Inflammatory macrophage treated with lipopolysaccharide for 4 hours (primary cell): ENCODE data around the gene GJA3.

ENCODE experiments used
- DNase-seq: peaks from one replicate; pipeline ENCODE4 v3.0.0-alpha.2; 2020

Gene GJA3

GRCh38 chr13:20160306-20161274, at the start of gene GJA3:
TSS of gene GJA3 (minus strand) at chr13:20161052. CDS start at chr13:20143288, 17,764 bp downstream.
- DNase-seq, result peak; percentile 5

- no peak for DNase-seq
Observed at GRCh38 chr13:20209948-20210347, 49.1 kb upstream of the GJA3 start.

GRCh38 chr13:20206698-20207235, 45.9 kb upstream of the GJA3 start:
- DNase-seq, result no peak

GRCh38 chr13:20206065-20206697, 45.3 kb upstream of the GJA3 start:
- DNase-seq, result peak; percentile 47

GRCh38 chr13:20198781-20199180, 37.9 kb upstream of the GJA3 start:
- DNase-seq, result no peak

- DNase-seq, result peak; percentile 59
Observed at GRCh38 chr13:20197361-20197834, 36.5 kb upstream of the GJA3 start.

- peak; percentile 59 for DNase-seq
Observed at GRCh38 chr13:20195801-20196200, 34.9 kb upstream of the GJA3 start.

- DNase-seq, result peak; percentile 62
Observed at GRCh38 chr13:20193907-20194631, 33.2 kb upstream of the GJA3 start.

GRCh38 chr13:20193162-20193906, 32.5 kb upstream of the GJA3 start:
- DNase-seq, result no peak

GRCh38 chr13:20192836-20193161, 31.9 kb upstream of the GJA3 start, which contains the start of gene GJB2:
TSS of gene GJB2 (minus strand) at chr13:20192938. CDS start at chr13:20189581, 3,357 bp downstream.
- no peak for DNase-seq

GRCh38 chr13:20192158-20192835, 31.4 kb upstream of the GJA3 start:
- DNase-seq, result peak; percentile 45

- peak; percentile 34 for DNase-seq
Observed at GRCh38 chr13:20191311-20192157, 30.7 kb upstream of the GJA3 start.

- DNase-seq, result no peak
Observed at GRCh38 chr13:20190481-20191310, 29.8 kb upstream of the GJA3 start.

GRCh38 chr13:20190076-20190475, 29.2 kb upstream of the GJA3 start:
- no peak for DNase-seq

- peak; percentile 65 for DNase-seq
Observed at GRCh38 chr13:20188667-20189553, 28.1 kb upstream of the GJA3 start.

GRCh38 chr13:20186771-20187170, 25.9 kb upstream of the GJA3 start:
- DNase-seq, result no peak

GRCh38 chr13:20185366-20186056, 24.7 kb upstream of the GJA3 start:
- DNase-seq, result no peak
